Tibial nerve (tissue), 3 donors: ENCODE results near the gene MARS1.

Experiments used
- POLR2A ChIP-seq, 2 donors: fragments of 450-650 bp; IDR thresholded peaks; one replicate each; pipeline ENCODE4 v1.6.1; 2017; ENCODE audit warnings: antibody characterized with exemption in 2 of 2, mild to moderate bottlenecking in 2 of 2, moderate library complexity in 2 of 2
- TF ChIP-seq, protein P1 (sequence below), 5 experiments: fragments of 200-600 bp in 3 of 5; fragments of 450-650 bp in 2 of 5; sonication (generic) in 3 of 5; IDR thresholded peaks; one replicate each; pipeline ENCODE4 v1.5.1; 2016 to 2019; ENCODE audit warnings: antibody characterized with exemption in 5 of 5, mild to moderate bottlenecking in 3 of 5, moderate library complexity in 2 of 5

DNA sequence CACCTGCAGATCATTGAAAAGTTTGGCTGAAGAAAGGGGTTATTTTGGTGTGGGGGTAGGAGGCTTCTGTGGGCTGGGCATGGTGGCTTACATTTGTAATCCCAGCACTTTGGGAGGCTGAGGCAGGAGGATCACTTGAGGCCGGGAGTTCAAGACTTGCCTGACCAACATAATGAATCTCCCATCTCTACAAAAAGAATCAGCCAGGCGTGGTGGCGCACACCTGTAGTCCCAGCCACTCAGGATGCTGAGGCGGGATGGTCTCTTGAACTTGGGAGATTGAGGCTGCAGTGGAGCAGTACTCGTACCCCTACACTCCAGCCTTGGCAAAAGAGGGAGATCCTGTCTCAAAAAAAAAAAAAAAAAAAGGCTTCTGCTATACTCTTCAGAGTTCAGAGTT is 25.4 kb downstream of the MARS1 start:
- TF ChIP-seq, protein P1, sequence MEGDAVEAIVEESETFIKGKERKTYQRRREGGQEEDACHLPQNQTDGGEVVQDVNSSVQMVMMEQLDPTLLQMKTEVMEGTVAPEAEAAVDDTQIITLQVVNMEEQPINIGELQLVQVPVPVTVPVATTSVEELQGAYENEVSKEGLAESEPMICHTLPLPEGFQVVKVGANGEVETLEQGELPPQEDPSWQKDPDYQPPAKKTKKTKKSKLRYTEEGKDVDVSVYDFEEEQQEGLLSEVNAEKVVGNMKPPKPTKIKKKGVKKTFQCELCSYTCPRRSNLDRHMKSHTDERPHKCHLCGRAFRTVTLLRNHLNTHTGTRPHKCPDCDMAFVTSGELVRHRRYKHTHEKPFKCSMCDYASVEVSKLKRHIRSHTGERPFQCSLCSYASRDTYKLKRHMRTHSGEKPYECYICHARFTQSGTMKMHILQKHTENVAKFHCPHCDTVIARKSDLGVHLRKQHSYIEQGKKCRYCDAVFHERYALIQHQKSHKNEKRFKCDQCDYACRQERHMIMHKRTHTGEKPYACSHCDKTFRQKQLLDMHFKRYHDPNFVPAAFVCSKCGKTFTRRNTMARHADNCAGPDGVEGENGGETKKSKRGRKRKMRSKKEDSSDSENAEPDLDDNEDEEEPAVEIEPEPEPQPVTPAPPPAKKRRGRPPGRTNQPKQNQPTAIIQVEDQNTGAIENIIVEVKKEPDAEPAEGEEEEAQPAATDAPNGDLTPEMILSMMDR (IDR thresholded peaks at IDR 0.05): no peak
- no peak for TF ChIP-seq POLR2A (IDR thresholded peaks at IDR 0.05)
